MV-4-11 (cell line): ENCODE data around the gene PCDHGB3.
A peak's percentile ranks its signal among the peaks of the same experiment; 100 is the strongest.
"Not testable (repeated sequence)": the region's sequence is repeated elsewhere in the genome, so short reads cannot be mapped to it uniquely, and the experiment has no call there.

Experiments
- DNase-seq: peaks from one replicate; lab custom pipeline; 2025; lab: John Stamatoyannopoulos, UW

Gene PCDHGB3

GRCh38 chr5:141359790-141360426, 10.1 kb upstream of the PCDHGB3 start, which contains the start of gene PCDHGB2:
PCDHGB2 (plus strand) TSS chr5:141359994; CDS start chr5:141360136, 142 bp downstream.
- DNase-seq: peak; percentile 82

DNA sequence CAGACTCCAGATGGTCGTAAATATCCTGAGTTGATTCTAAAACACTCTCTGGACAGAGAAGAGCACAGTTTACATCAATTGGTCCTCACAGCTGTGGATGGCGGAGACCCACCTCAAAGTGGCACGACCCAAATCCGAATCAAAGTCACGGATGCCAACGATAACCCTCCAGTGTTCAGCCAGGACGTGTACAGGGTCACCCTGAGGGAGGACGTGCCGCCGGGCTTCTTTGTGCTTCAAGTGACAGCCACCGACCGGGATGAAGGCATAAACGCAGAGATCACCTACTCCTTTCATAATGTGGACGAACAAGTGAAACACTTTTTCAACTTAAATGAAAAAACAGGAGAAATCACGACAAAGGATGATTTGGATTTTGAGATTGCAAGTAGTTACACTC, 9.4 kb upstream of the PCDHGB3 start:
- no peak for DNase-seq

GRCh38 chr5:141362719-141363118, 7.3 kb upstream of the PCDHGB3 start:
- DNase-seq: peak; percentile 81

DNA sequence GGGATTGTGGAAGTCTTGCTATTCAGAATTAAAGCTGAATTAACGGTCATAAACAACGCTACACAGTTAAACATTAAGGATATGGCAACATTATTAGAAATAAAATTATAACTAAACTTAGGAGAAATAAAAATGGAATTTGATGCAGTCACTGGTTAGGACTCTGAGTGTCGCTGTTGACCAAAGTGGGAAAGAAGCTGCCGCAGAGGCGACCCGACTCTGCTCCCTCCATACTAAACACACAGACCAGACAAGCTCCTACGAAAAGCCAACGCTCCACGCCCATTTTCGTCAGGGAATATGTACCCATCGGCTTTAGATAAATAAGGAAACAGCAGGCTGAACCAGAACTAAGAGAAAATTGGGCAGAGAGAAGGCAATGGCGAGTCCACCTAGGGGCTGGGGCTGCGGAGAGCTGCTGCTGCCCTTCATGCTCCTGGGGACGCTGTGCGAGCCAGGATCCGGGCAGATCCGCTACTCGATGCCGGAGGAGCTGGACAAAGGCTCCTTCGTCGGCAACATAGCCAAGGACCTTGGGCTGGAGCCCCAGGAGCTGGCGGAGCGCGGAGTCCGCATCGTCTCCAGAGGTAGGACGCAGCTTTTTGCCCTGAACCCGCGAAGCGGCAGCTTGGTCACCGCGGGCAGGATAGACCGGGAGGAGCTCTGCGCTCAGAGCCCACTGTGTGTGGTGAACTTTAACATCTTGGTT, 5.9 kb upstream of the PCDHGB3 start, which contains the start of gene PCDHGA5:
PCDHGA5 (plus strand) TSS at position 211 of the 709 bp plus-strand sequence; CDS start at position 380, 169 bp downstream.
- DNase-seq: no peak

GRCh38 chr5:141366016-141366896, 3.8 kb upstream of the PCDHGB3 start:
- DNase-seq: no peak

DNA sequence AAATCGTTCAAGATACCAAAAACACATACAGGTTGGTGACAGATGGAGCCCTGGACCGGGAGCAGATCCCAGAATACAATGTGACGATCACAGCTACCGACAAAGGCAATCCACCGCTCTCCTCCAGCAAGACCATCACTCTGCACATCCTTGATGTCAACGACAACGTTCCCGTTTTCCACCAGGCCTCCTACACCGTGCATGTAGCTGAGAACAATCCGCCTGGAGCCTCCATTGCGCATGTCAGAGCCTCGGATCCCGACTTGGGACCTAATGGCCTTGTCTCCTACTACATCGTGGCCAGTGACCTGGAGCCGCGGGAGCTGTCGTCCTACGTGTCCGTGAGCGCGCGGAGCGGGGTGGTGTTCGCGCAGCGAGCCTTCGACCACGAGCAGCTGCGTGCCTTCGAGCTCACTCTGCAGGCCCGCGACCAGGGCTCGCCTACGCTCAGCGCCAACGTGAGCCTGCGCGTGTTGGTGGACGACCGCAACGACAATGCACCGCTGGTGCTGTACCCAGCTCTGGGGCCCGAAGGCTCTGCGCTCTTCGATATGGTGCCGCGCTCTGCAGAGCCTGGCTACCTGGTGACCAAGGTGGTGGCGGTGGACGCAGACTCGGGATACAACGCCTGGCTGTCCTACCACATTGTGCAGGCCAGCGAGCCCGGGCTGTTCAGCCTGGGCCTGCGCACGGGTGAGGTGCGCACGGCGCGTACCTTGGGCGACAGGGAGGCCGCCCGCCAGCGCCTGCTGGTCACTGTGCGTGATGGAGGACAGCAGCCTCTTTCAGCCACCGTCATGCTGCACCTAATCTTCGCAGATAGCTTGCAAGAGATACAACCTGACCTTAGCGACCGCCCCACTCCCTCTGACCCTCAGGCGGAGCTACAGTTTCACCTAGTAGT, 1.8 kb downstream of the PCDHGB3 start:
- no peak for DNase-seq

DNA sequence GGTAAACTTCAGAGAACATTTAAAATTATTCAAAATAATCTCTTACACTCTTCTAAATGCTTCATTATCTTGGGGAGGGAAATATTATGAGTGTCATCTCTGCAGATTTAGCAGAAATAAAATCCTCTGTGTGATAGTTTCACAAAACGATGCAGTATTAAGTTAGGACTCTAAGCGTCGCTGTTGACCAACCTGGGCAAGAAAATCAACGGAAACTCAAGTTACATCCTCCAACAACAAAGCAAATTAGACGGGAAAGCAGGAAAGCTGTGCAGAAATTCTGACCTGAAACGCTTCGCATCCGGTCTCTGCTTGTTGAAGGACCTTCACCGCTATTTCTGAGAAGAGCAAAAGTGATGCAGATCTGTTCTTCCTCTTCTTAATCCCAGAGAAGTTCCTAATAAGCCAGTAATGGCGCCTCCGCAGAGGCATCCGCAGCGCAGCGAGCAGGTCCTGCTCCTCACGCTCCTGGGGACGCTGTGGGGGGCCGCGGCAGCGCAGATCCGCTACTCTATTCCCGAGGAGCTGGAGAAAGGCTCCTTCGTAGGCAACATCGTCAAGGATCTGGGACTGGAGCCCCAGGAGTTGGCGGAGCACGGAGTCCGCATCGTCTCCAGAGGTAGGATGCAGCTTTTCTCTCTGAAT, 3.8 kb downstream of the PCDHGB3 start, which contains the start of gene PCDHGA6:
PCDHGA6 (plus strand) TSS at position 219 of the 645 bp plus-strand sequence; CDS start at position 412, 193 bp downstream.
- no peak for DNase-seq

GRCh38 chr5:141374627-141375026, 4.6 kb downstream of the PCDHGB3 start:
- no peak for DNase-seq

DNA sequence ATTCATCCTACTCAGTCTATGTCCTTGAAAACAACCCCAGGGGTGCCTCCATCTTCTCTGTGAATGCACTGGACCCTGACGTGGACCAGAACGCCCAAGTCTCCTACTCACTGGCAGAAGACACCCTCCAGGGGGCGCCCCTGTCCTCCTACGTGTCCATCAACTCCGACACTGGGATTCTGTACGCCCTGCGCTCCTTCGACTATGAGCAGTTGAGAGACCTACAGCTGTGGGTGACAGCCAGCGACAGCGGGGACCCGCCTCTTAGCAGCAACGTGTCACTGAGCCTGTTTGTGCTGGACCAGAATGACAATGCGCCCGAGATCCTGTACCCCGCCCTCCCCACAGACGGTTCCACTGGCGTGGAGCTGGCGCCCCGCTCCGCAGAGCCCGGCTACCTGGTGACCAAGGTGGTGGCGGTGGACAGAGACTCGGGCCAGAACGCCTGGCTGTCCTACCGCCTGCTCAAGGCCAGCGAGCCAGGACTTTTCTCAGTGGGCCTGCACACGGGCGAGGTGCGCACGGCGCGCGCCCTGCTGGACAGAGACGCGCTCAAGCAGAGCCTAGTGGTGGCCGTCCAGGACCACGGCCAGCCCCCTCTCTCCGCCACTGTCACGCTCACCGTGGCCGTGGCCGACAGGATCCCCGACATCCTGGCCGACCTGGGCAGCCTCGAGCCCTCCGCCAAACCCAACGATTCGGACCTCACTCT, 5.6 kb downstream of the PCDHGB3 start:
- not testable (repeated sequence) for DNase-seq

GRCh38 chr5:141382469-141383294, 12.6 kb downstream of the PCDHGB3 start, which contains the start of gene PCDHGA7:
PCDHGA7 (plus strand) TSS chr5:141382742; CDS start chr5:141382900, 158 bp downstream.
- no peak for DNase-seq

- no peak for DNase-seq
These were observed 13.3 kb downstream of the PCDHGB3 start for GRCh38 chr5:141383345-141383744.

- no peak for DNase-seq
These were observed 14.6 kb downstream of the PCDHGB3 start for GRCh38 chr5:141384471-141385267.

DNA sequence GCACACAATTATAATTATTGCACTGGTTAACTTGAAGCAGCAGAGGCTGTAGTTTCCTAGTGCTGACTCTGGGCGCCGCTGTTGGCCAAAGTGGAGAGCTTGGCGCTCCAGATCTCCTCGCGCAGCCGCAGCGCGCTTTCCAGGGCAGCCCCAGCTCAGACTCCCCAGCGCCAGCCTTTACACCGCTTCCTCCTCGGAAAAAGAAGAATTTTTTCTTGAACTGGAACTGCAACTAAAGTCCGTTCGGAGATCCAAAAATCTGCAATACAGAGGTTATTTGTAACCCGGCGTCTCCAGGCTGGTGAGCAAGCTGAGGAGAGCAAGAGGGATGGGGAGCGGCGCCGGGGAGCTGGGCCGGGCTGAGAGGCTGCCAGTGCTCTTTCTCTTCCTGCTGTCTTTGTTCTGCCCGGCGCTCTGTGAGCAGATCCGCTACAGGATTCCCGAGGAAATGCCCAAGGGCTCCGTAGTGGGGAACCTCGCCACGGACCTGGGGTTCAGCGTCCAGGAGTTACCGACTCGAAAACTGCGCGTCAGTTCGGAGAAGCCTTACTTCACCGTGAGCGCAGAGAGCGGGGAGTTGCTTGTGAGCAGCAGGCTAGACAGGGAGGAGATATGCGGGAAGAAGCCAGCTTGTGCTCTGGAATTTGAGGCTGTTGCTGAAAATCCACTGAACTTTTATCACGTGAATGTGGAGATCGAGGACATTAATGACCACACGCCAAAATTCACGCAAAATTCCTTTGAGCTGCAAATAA, 17.7 kb downstream of the PCDHGB3 start, which contains the start of gene PCDHGB4:
PCDHGB4 (plus strand) TSS at position 142 of the 755 bp plus-strand sequence; CDS start at position 329, 187 bp downstream.
- DNase-seq: not testable (repeated sequence)

DNA sequence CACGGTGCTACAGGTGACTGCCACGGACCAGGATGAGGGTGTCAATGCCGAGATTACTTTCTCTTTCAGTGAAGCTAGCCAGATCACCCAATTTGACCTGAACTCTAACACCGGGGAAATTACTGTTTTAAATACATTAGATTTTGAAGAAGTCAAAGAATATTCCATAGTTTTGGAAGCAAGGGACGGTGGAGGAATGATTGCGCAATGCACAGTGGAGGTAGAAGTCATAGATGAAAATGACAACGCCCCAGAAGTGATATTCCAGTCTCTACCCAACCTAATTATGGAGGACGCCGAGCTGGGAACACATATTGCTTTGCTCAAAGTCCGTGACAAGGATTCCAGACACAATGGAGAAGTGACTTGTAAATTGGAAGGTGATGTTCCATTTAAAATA, 18.6 kb downstream of the PCDHGB3 start:
- no peak for DNase-seq

GRCh38 chr5:141389153-141390042, 19.4 kb downstream of the PCDHGB3 start:
- no peak for DNase-seq
